SK-N-SH treated with all-trans-retinoic acid at 6 μM for 48 hours (cell line): ENCODE results near the gene TADA1.

Experiments
- ATAC-seq: fragments of 200-7000 bp; cut with Tn5 transposase; 3 replicates; pipeline ENCODE4 v1.9.1; 2020; ENCODE audit warnings: mild to moderate bottlenecking, moderate library complexity
- ARNTL ChIP-seq: fragments of 450-650 bp; formaldehyde crosslinking; IDR thresholded peaks from 2 replicates; pipeline ENCODE4 v1.5.0; 2020; ENCODE audit warnings: low read depth, mild to moderate bottlenecking, moderate library complexity, borderline replicate concordance
- BACH2 ChIP-seq: fragments of 250-450 bp; sonication (Bioruptor Pico); IDR thresholded peaks from 2 replicates; pipeline ENCODE4 v1.9.0; 2021; ENCODE audit warnings: mild to moderate bottlenecking, borderline replicate concordance
- CSDC2 ChIP-seq: fragments of 250-450 bp; sonication (Bioruptor Pico); IDR thresholded peaks from 2 replicates; pipeline ENCODE4 v1.5.0; 2020; ENCODE audit warnings: mild to moderate bottlenecking, moderate library complexity
- ESRRG ChIP-seq: fragments of 250-450 bp; sonication (Bioruptor Pico); IDR thresholded peaks from 2 replicates; pipeline ENCODE4 v1.6.1; 2021; ENCODE audit warnings: mild to moderate bottlenecking
- GLIS3 ChIP-seq: fragments of 250-450 bp; sonication (Bioruptor Pico); IDR thresholded peaks from 2 replicates; pipeline ENCODE4 v1.5.0; 2020; ENCODE audit warnings: mild to moderate bottlenecking, moderate library complexity
- ISL1 ChIP-seq: fragments of 250-450 bp; sonication (Bioruptor Pico); IDR thresholded peaks from 2 replicates; pipeline ENCODE4 v2.1.2; 2022; ENCODE audit warnings: mild to moderate bottlenecking, moderate library complexity
- PATZ1 ChIP-seq: fragments of 250-450 bp; sonication (Bioruptor Pico); IDR thresholded peaks from 2 replicates; pipeline ENCODE4 v1.8.0; 2020; ENCODE audit warnings: mild to moderate bottlenecking, moderate library complexity, borderline replicate concordance
- PPARA ChIP-seq: fragments of 250-450 bp; sonication (Bioruptor Pico); IDR thresholded peaks from 2 replicates; pipeline ENCODE4 v1.5.0; 2020; ENCODE audit warnings: mild to moderate bottlenecking, borderline replicate concordance
- RARB ChIP-seq: fragments of 250-450 bp; sonication (Bioruptor Pico); IDR thresholded peaks from 2 replicates; pipeline ENCODE4 v1.8.0; 2021; ENCODE audit warnings: mild to moderate bottlenecking, moderate library complexity
- SNAI2 ChIP-seq: fragments of 250-450 bp; sonication (Bioruptor Pico); IDR thresholded peaks from 2 replicates; pipeline ENCODE4 v1.5.0; 2020; ENCODE audit warnings: mild to moderate bottlenecking, moderate library complexity
- TCF4 ChIP-seq: fragments of 250-450 bp; sonication (Bioruptor Pico); IDR thresholded peaks from 2 replicates; pipeline ENCODE4 v1.8.0; 2021; ENCODE audit warnings: mild to moderate bottlenecking, moderate library complexity, borderline replicate concordance
- TOX ChIP-seq: fragments of 250-450 bp; sonication (Bioruptor Pico); IDR thresholded peaks from 2 replicates; pipeline ENCODE4 v1.8.0; 2021; ENCODE audit warnings: mild to moderate bottlenecking, moderate library complexity, borderline replicate concordance
- TSHZ2 ChIP-seq: fragments of 250-450 bp; sonication (Bioruptor Pico); IDR thresholded peaks from 2 replicates; pipeline ENCODE4 v1.5.0; 2020; ENCODE audit warnings: mild to moderate bottlenecking, moderate library complexity
- ZC3H10 ChIP-seq: fragments of 250-450 bp; sonication (Bioruptor Pico); IDR thresholded peaks from 2 replicates; pipeline ENCODE4 v1.5.1; 2021; ENCODE audit warnings: mild to moderate bottlenecking, moderate library complexity
- ZFP3 ChIP-seq: fragments of 250-450 bp; sonication (Bioruptor Pico); IDR thresholded peaks from 2 replicates; pipeline ENCODE4 v1.5.0; 2020; ENCODE audit warnings: mild to moderate bottlenecking, moderate library complexity
- ZFP30 ChIP-seq: fragments of 450-650 bp; formaldehyde crosslinking; IDR thresholded peaks from 2 replicates; pipeline ENCODE4 v1.5.0; 2022; ENCODE audit warnings: mild to moderate bottlenecking, moderate library complexity
- ZNF565 ChIP-seq: fragments of 450-650 bp; formaldehyde crosslinking; conservative IDR thresholded peaks from 2 replicates; pipeline ENCODE4 v1.5.0; 2020; ENCODE audit warnings: low read depth, mild to moderate bottlenecking, moderate library complexity
- ZNF70 ChIP-seq: fragments of 450-650 bp; formaldehyde crosslinking; IDR thresholded peaks from 2 replicates; pipeline ENCODE4 v1.5.0; 2020; ENCODE audit warnings: mild to moderate bottlenecking, moderate library complexity
- ZNF8 ChIP-seq: fragments of 450-650 bp; formaldehyde crosslinking; IDR thresholded peaks from 2 replicates; pipeline ENCODE4 v1.5.0; 2020; ENCODE audit warnings: mild to moderate bottlenecking, moderate library complexity
- TF ChIP-seq, protein P1 (sequence below): fragments of 250-450 bp; sonication (Bioruptor Pico); IDR thresholded peaks from 2 replicates; pipeline ENCODE4 v1.8.0; 2021; ENCODE audit warnings: low read depth, mild to moderate bottlenecking, moderate library complexity, borderline replicate concordance
- TF ChIP-seq, protein P2 (sequence below): fragments of 250-450 bp; sonication (Bioruptor Pico); IDR thresholded peaks from 2 replicates; pipeline ENCODE4 v1.5.1; 2020; ENCODE audit warnings: low read depth, mild to moderate bottlenecking, moderate library complexity

TADA1 gene

GRCh38 chr1:166908942-166909341, 32.9 kb upstream of the TADA1 start:
- no peak for ATAC-seq
- TF ChIP-seq PATZ1 (CRISPR knock-in tag) (no peak), TOX (CRISPR knock-in tag) (no peak), ESRRG (no peak), ZNF565 (no peak), RARB (CRISPR knock-in tag) (no peak), PPARA (CRISPR knock-in tag) (no peak), ZFP3 (CRISPR knock-in tag) (no peak), ZFP30 (CRISPR knock-in tag) (no peak), GLIS3 (CRISPR knock-in tag) (no peak), ISL1 (CRISPR knock-in tag) (no peak), ZC3H10 (CRISPR knock-in tag) (no peak), BACH2 (no peak)
- TF ChIP-seq, protein P1, sequence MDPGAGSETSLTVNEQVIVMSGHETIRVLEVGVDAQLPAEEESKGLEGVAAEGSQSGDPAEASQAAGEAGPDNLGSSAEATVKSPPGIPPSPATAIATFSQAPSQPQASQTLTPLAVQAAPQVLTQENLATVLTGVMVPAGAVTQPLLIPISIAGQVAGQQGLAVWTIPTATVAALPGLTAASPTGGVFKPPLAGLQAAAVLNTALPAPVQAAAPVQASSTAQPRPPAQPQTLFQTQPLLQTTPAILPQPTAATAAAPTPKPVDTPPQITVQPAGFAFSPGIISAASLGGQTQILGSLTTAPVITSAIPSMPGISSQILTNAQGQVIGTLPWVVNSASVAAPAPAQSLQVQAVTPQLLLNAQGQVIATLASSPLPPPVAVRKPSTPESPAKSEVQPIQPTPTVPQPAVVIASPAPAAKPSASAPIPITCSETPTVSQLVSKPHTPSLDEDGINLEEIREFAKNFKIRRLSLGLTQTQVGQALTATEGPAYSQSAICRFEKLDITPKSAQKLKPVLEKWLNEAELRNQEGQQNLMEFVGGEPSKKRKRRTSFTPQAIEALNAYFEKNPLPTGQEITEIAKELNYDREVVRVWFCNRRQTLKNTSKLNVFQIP = no peak

GRCh38 chr1:166907763-166908162, 31.7 kb upstream of the TADA1 start:
- no peak for ATAC-seq
- TF ChIP-seq GLIS3 (CRISPR knock-in tag) (no peak), TCF4 (no peak), ZC3H10 (CRISPR knock-in tag) (no peak), PATZ1 (CRISPR knock-in tag) (no peak), RARB (CRISPR knock-in tag) (no peak), ZNF8 (CRISPR knock-in tag) (no peak), PPARA (CRISPR knock-in tag) (no peak), ARNTL (CRISPR knock-in tag) (no peak), ESRRG (no peak), CSDC2 (CRISPR knock-in tag) (no peak), ZNF70 (no peak)
- TF ChIP-seq, protein P1 = no peak

DNA sequence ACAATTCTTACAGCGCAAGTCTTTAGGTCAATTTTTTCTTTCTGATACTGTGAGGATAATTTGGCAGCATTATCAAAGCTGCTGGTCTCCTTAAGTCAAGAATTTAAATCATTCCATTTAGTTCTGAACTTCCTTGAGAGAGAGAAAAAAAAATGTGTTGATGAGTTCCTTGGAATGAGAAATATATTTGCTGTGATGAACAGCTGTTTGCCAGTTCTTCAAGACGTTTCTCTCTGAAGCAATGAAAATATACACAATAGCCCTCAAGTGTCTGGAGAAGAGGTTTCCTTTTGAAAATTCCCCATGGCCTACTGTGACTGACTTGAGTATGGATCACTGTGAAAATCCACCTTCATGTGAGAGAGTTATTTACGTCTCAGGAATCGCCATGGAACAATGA, 31.0 kb upstream of the TADA1 start:
- no peak for ATAC-seq
- TF ChIP-seq, protein P2, sequence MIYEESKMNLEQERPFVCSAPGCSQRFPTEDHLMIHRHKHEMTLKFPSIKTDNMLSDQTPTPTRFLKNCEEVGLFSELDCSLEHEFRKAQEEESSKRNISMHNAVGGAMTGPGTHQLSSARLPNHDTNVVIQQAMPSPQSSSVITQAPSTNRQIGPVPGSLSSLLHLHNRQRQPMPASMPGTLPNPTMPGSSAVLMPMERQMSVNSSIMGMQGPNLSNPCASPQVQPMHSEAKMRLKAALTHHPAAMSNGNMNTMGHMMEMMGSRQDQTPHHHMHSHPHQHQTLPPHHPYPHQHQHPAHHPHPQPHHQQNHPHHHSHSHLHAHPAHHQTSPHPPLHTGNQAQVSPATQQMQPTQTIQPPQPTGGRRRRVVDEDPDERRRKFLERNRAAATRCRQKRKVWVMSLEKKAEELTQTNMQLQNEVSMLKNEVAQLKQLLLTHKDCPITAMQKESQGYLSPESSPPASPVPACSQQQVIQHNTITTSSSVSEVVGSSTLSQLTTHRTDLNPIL (CRISPR knock-in tag) = no peak
- TF ChIP-seq ARNTL (CRISPR knock-in tag) (no peak), TCF4 (no peak), ZNF565 (no peak), TSHZ2 (no peak), ZNF70 (no peak), PATZ1 (CRISPR knock-in tag) (no peak), CSDC2 (CRISPR knock-in tag) (no peak), SNAI2 (CRISPR knock-in tag) (no peak), ISL1 (CRISPR knock-in tag) (no peak), PPARA (CRISPR knock-in tag) (no peak), BACH2 (no peak)
- TF ChIP-seq, all 23 proteins: peak for 0
